GM23248 (cell line): ENCODE measurements around the gene SND1.

ENCODE experiments used
- EZH2 ChIP-seq: fragments of 200-600 bp; sonication (generic); IDR thresholded peaks from 2 replicates; pipeline ENCODE4 v1.6.1; 2018; ENCODE audit warnings: antibody characterized with exemption, mild to moderate bottlenecking; ENCODE audit not compliant: insufficient read depth, poor library complexity, severe bottlenecking
- EZH2phosphoT487 ChIP-seq: fragments of 200-600 bp; sonication (generic); IDR thresholded peaks from 2 replicates; pipeline ENCODE4 v1.6.1; 2018; ENCODE audit warnings: antibody characterized with exemption, moderate library complexity, mild to moderate bottlenecking, low read depth; ENCODE audit not compliant: insufficient read depth

DNA sequence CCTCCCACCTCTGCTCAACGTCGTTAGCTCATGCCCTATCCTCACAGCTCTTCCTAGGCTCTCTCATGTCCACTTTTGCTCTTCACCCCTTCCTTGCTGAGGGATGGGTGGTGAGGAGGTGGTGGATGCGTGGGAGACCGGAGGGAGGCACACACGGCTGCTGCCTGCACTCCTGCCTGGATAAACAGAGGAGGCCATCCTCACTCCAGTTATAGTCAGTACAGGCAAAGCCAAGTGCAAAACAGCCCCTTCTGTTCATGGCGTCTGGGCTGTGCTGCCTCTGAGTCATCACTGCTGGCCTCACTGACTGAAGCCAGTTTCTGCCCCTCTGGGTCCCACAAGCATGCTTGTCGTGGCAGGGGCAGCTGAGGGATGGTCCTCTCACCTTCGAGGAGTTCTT lies 411.1 kb downstream of the SND1 start:
- no peak for TF ChIP-seq EZH2
- TF ChIP-seq EZH2phosphoT487: no peak
